Adipose tissue (tissue), 3 donors: ENCODE data around the gene CLIP2. TPM values are rescaled to one million over a fixed set of nuclear protein-coding genes. Genes with fewer than 3 reads are reported as not detected.
"Not testable (repeated sequence)": the region's sequence is repeated elsewhere in the genome, so short reads cannot be mapped to it uniquely, and the experiment has no call there.

Experiments
- H3K27ac ChIP-seq: one replicate; pipeline ENCODE4 v1.5.1; 2013; ENCODE audit warnings: low read depth, low read length
- WGBS, 3 donors: extraction: QIAGEN DNeasy Blood & Tissue Kit; methylation state at CpG; one replicate each; pipeline ENCODE4 v1.1.7; 2013; 5-methylcytosine and 5-hydroxymethylcytosine counted together
- polyA plus RNA-seq, 3 donors: library from polyadenylated mRNA; stranded (reverse); fragments of 200-250 nt; gene quantifications; one replicate each; pipeline ENCODE4 v1.2.3, GENCODE V29; 2013
- donor health status: healthy with polysubstance abuse.
- donor health status: Bipolar disorder and iron deficiency.
- donor health status: healthy.

Gene CLIP2
- polyA plus RNA-seq, 3 donors, result 7.5 to 15.6 (median 9.4) TPM

GRCh38 chr7:74407958-74408357 is 118.8 kb downstream of the CLIP2 start:
- no peak overlapping the region for H3K27ac ChIP-seq
- WGBS, 3 donors, result 63 to 70% (median 67%) methylated on average over 4 of the region's 4 CpGs

GRCh38 chr7:74409571-74409970 is 120.4 kb downstream of the CLIP2 start:
- 65% methylated on average over 7 of the region's 7 CpGs for WGBS, 3 donors
- H3K27ac ChIP-seq, result no peak overlapping the region

- WGBS, 3 donors, result 65 to 94% (median 73%) methylated on average over 2 of the region's 2 CpGs
- no peak overlapping the region for H3K27ac ChIP-seq
Measured at GRCh38 chr7:74410772-74411171, 121.6 kb downstream of the CLIP2 start.

- H3K27ac ChIP-seq, result not testable (repeated sequence)
- 70 to 85% (median 80%) methylated on average over 5 of the region's 5 CpGs for WGBS, 3 donors
Measured at GRCh38 chr7:74411571-74411970, 122.4 kb downstream of the CLIP2 start.

- WGBS, 3 donors, result 41 to 46% (median 43%) methylated on average over 4 of the region's 4 CpGs
- H3K27ac ChIP-seq, result no peak overlapping the region
Measured at GRCh38 chr7:74412056-74412455, 122.8 kb downstream of the CLIP2 start.

GRCh38 chr7:74412603-74413002 is 123.4 kb downstream of the CLIP2 start:
- WGBS, 3 donors, result 82 to 87% (median 86%) methylated on average over 3 of the region's 3 CpGs
- no peak overlapping the region for H3K27ac ChIP-seq

- H3K27ac ChIP-seq, result not testable (repeated sequence)
- WGBS, 3 donors, result no CpG with 5 or more reads among the region's 7 CpGs
Measured at GRCh38 chr7:74414595-74415333, 125.6 kb downstream of the CLIP2 start.

GRCh38 chr7:74417419-74417971 is 128.3 kb downstream of the CLIP2 start:
- H3K27ac ChIP-seq, result no peak overlapping the region
- 25 to 27% (median 25%) methylated on average over 15 to 16 of the region's 16 CpGs for WGBS, 3 donors

- no peak overlapping the region for H3K27ac ChIP-seq
- WGBS, 3 donors, result 75 to 87% (median 75%) methylated on average over 8 of the region's 8 CpGs
Measured at GRCh38 chr7:74418076-74418475, 128.9 kb downstream of the CLIP2 start.

GRCh38 chr7:74418538-74418937 is 129.3 kb downstream of the CLIP2 start:
- 78 to 84% (median 83%) methylated on average over 10 of the region's 10 CpGs for WGBS, 3 donors
- H3K27ac ChIP-seq, result no peak overlapping the region

- WGBS, 3 donors, result 53 to 61% (median 61%) methylated on average over 4 of the region's 4 CpGs
- not testable (repeated sequence) for H3K27ac ChIP-seq
Measured at GRCh38 chr7:74419232-74419631, 130.0 kb downstream of the CLIP2 start.

- 81 to 91% (median 85%) methylated on average over 4 of the region's 4 CpGs for WGBS, 3 donors
- no peak overlapping the region for H3K27ac ChIP-seq
Measured at GRCh38 chr7:74420006-74420405, 130.8 kb downstream of the CLIP2 start.

- H3K27ac ChIP-seq, result no peak overlapping the region
- WGBS, 3 donors, result 86 to 95% (median 91%) methylated on average over 10 of the region's 10 CpGs
Measured at GRCh38 chr7:74424291-74424880, 135.2 kb downstream of the CLIP2 start.

- H3K27ac ChIP-seq, result no peak overlapping the region
- 91 to 94% (median 94%) methylated on average over 4 of the region's 4 CpGs for WGBS, 3 donors
Measured at GRCh38 chr7:74428023-74428422, 138.8 kb downstream of the CLIP2 start.

GRCh38 chr7:74429153-74429747 is 140.0 kb downstream of the CLIP2 start:
- 50 to 70% (median 69%) methylated on average over 17 of the region's 17 CpGs for WGBS, 3 donors
- H3K27ac ChIP-seq, result no peak overlapping the region

GRCh38 chr7:74430409-74430808 is 141.2 kb downstream of the CLIP2 start:
- not testable (repeated sequence) for H3K27ac ChIP-seq
- 77 to 84% (median 82%) methylated on average over 9 of the region's 9 CpGs for WGBS, 3 donors

- 73 to 80% (median 79%) methylated on average over 11 to 12 of the region's 12 CpGs for WGBS, 3 donors
- no peak overlapping the region for H3K27ac ChIP-seq
Measured at GRCh38 chr7:74430961-74431466, 141.8 kb downstream of the CLIP2 start.

GRCh38 chr7:74437291-74437571 is 148.0 kb downstream of the CLIP2 start:
- H3K27ac ChIP-seq, result not testable (repeated sequence)
- 100% methylated on average over 1 of the region's 1 CpG for WGBS, 3 donors

GRCh38 chr7:74438327-74438726 is 149.1 kb downstream of the CLIP2 start:
- 96 to 97% (median 96%) methylated on average over 2 of the region's 2 CpGs for WGBS, 3 donors
- H3K27ac ChIP-seq, result no peak overlapping the region
